H1 (cell line): ENCODE data around the gene TBC1D2. TPM values are rescaled to one million over a fixed set of nuclear protein-coding genes. Genes with fewer than 3 reads are reported as not detected.

Experiments used
- CTCF ChIA-PET: fragments of 300-600 bp; sonication (Branson Sonifier 250); formaldehyde crosslinking; loops from one replicate; lab custom pipeline; 2021; ENCODE audit not compliant: partially characterized antibody; lab: Charles Lee
- POLR2A ChIA-PET: fragments of 300-600 bp; sonication (Branson Sonifier 250); formaldehyde crosslinking; loops from one replicate; lab custom pipeline; 2021; ENCODE audit warnings: inconsistent platforms; ENCODE audit not compliant: partially characterized antibody; lab: Charles Lee
- DNase-seq, 2 experiments: peaks; one replicate each; pipeline versions ENCODE4 v3.0.0 to v3.0.0-alpha.2; 2010 to 2022; ENCODE audit warnings: low spot score in 2 of 2, low read depth in 1 of 2, mixed read lengths in 1 of 2
- FAIRE-seq: peaks from 2 replicates; lab custom pipeline; 2011; peaks lifted over from hg19 to GRCh38; lab: Jason Lieb, UNC
- H2AFZ ChIP-seq: 2 replicates; pipeline ENCODE4 v1.8.1; 2012; ENCODE audit warnings: low read length, inconsistent platforms
- H2AK5ac ChIP-seq: 2 replicates; pipeline ENCODE4 v1.6.1; 2013; ENCODE audit warnings: low read depth, low read length
- H2BK120ac ChIP-seq: replicated peaks from 2 replicates; pipeline ENCODE3; 2013; ENCODE audit warnings: low read depth, low read length, inconsistent platforms
- H2BK12ac ChIP-seq: 2 replicates; pipeline ENCODE4 v1.6.1; 2013; ENCODE audit warnings: low read depth, low read length
- H2BK15ac ChIP-seq: 2 replicates; pipeline ENCODE4 v1.6.1; 2013; ENCODE audit warnings: low read length
- H2BK20ac ChIP-seq: 2 replicates; pipeline ENCODE4 v1.6.1; 2013; ENCODE audit warnings: low read length
- H2BK5ac ChIP-seq: 2 replicates; pipeline ENCODE4 v1.6.1; 2013; ENCODE audit warnings: low read depth, low read length
- H3K14ac ChIP-seq: 2 replicates; pipeline ENCODE4 v1.6.1; 2013; ENCODE audit warnings: inconsistent platforms; ENCODE audit not compliant: insufficient read length
- H3K18ac ChIP-seq: 2 replicates; pipeline ENCODE4 v1.6.1; 2013; ENCODE audit warnings: low read length; ENCODE audit errors: extremely low read depth
- H3K23ac ChIP-seq: 2 replicates; pipeline ENCODE4 v1.6.1; 2013; ENCODE audit warnings: inconsistent platforms; ENCODE audit not compliant: insufficient read length
- H3K23me2 ChIP-seq: 2 replicates; pipeline ENCODE4 v1.6.1; 2013; ENCODE audit warnings: low read depth, low read length
- H3K27ac ChIP-seq: 2 replicates; pipeline ENCODE4 v1.6.1; 2011; ENCODE audit warnings: low read depth, low read length, inconsistent platforms
- H3K27me3 ChIP-seq, 4 experiments: replicated peaks in 1 of 4; 1 replicate in 1 of 4; 2 replicates in 3 of 4; pipeline versions ENCODE4 v1.6.1 to v1.8.1; 2011 to 2013; ENCODE audit warnings: low read length in 3 of 4, mild to moderate bottlenecking in 3 of 4, inconsistent platforms in 2 of 4, mixed read lengths in 2 of 4, moderate library complexity in 1 of 4; ENCODE audit not compliant: control insufficient read depth in 3 of 4, insufficient read depth in 3 of 4; ENCODE audit errors: extremely low read depth in 1 of 4
- H3K36me3 ChIP-seq, 4 experiments: 2 replicates each; pipeline versions ENCODE4 v1.6.1 to v1.8.1; 2011 to 2013; ENCODE audit warnings: mild to moderate bottlenecking in 4 of 4, low read length in 3 of 4, moderate library complexity in 2 of 4, control low read depth in 1 of 4, inconsistent platforms in 1 of 4; ENCODE audit not compliant: insufficient read depth in 4 of 4, control insufficient read depth in 2 of 4
- H3K4ac ChIP-seq: replicated peaks from 2 replicates; pipeline ENCODE3; 2013; ENCODE audit warnings: low read length, low read depth, mixed read lengths, inconsistent platforms; ENCODE audit not compliant: insufficient read length
- H3K4me1 ChIP-seq, 4 experiments: replicated peaks in 1 of 4; 1 replicate in 1 of 4; 2 replicates in 3 of 4; pipeline versions ENCODE4 v1.6.1 to v1.8.1; 2011 to 2013; ENCODE audit warnings: low read length in 3 of 4, inconsistent platforms in 2 of 4, mixed read lengths in 1 of 4; ENCODE audit not compliant: insufficient read depth in 4 of 4, control insufficient read depth in 3 of 4
- H3K4me2 ChIP-seq, 2 experiments: 2 replicates each; pipeline versions ENCODE4 v1.6.1 to v1.8.1; 2011 to 2013; ENCODE audit warnings: low read depth in 2 of 2, low read length in 2 of 2, control low read depth in 1 of 2, inconsistent platforms in 1 of 2, mild to moderate bottlenecking in 1 of 2; ENCODE audit not compliant: insufficient read depth in 1 of 2
- H3K4me3 ChIP-seq, 4 experiments: fragments of 200-600, 300-600 bp in 1 of 4; sonication (generic), shearing (Covaris generic), sonication (Bioruptor Twin) in 1 of 4; 2 replicates each; pipeline versions ENCODE4 v1.5.1 to v1.8.1; 2011 to 2016; ENCODE audit warnings: low read length in 4 of 4, low read depth in 3 of 4, control low read depth in 2 of 4, inconsistent platforms in 2 of 4, mild to moderate bottlenecking in 2 of 4, mixed read lengths in 1 of 4, moderate library complexity in 1 of 4; ENCODE audit not compliant: insufficient read depth in 2 of 4; ENCODE audit errors: extremely low read depth in 1 of 4
- H3K56ac ChIP-seq: replicated peaks from 2 replicates; pipeline ENCODE3; 2013; ENCODE audit warnings: low read depth, mild to moderate bottlenecking, mixed read lengths, low read length, inconsistent platforms; ENCODE audit not compliant: insufficient read length
- H3K79me1 ChIP-seq: 2 replicates; pipeline ENCODE4 v1.6.1; 2013; ENCODE audit warnings: low read depth, low read length, control low read depth
- H3K79me2 ChIP-seq, 2 experiments: 2 replicates each; pipeline versions ENCODE4 v1.6.1 to v1.8.1; 2012 to 2013; ENCODE audit warnings: low read length in 2 of 2, mild to moderate bottlenecking in 2 of 2, inconsistent platforms in 1 of 2; ENCODE audit not compliant: insufficient read depth in 2 of 2, control insufficient read depth in 1 of 2
- H3K9ac ChIP-seq, 4 experiments: replicated peaks in 1 of 4; 1 replicate in 1 of 4; 2 replicates in 3 of 4; pipeline versions ENCODE4 v1.6.1 to v1.8.1; 2011 to 2013; ENCODE audit warnings: low read depth in 3 of 4, low read length in 3 of 4, control low read depth in 2 of 4, mild to moderate bottlenecking in 2 of 4, moderate library complexity in 2 of 4, inconsistent platforms in 1 of 4; ENCODE audit errors: extremely low read depth in 1 of 4
- H3K9me3 ChIP-seq, 2 experiments: 2 replicates each; pipeline versions ENCODE4 v1.6.1 to v1.8.1; 2012 to 2013; ENCODE audit warnings: mild to moderate bottlenecking in 2 of 2, moderate library complexity in 2 of 2, control low read depth in 1 of 2, inconsistent platforms in 1 of 2, low read depth in 1 of 2, low read length in 1 of 2, mixed read lengths in 1 of 2; ENCODE audit not compliant: insufficient read depth in 2 of 2
- H4K20me1 ChIP-seq, 2 experiments: replicated peaks in 1 of 2; 2 replicates each; pipeline versions ENCODE3 to v1.8.1; 2011 to 2013; ENCODE audit warnings: inconsistent platforms in 2 of 2, low read length in 2 of 2, mild to moderate bottlenecking in 1 of 2; ENCODE audit not compliant: insufficient read depth in 2 of 2, control insufficient read depth in 1 of 2
- H4K5ac ChIP-seq: 2 replicates; pipeline ENCODE4 v1.6.1; 2013; ENCODE audit warnings: low read length, low read depth, mixed read lengths, inconsistent platforms; ENCODE audit not compliant: insufficient read length
- H4K8ac ChIP-seq: 2 replicates; pipeline ENCODE4 v1.8.0; 2013; ENCODE audit warnings: mild to moderate bottlenecking, moderate library complexity, low read length, inconsistent platforms; ENCODE audit not compliant: insufficient read depth; ENCODE audit errors: extremely low read depth
- H4K91ac ChIP-seq: replicated peaks from 2 replicates; pipeline ENCODE3; 2013; ENCODE audit warnings: low read length, mixed read lengths, inconsistent platforms; ENCODE audit not compliant: insufficient read length
- NANOG ChIP-seq: IDR thresholded peaks from 2 replicates; pipeline ENCODE4 v1.6.1; 2011; ENCODE audit warnings: low read length, low read depth, mild to moderate bottlenecking, inconsistent platforms; ENCODE audit not compliant: insufficient read depth, poor library complexity, severe bottlenecking
- SAP30 ChIP-seq: fragments of 300-600 bp; sonication (generic); IDR thresholded peaks from 2 replicates; pipeline ENCODE4 v1.7.1; 2012; ENCODE audit warnings: low read length, moderate library complexity, mild to moderate bottlenecking, inconsistent platforms; ENCODE audit not compliant: insufficient read depth, insufficient replicate concordance
- WGBS, 2 experiments: shearing (Covaris generic) in 1 of 2; methylation state at CpG; one replicate each; pipeline versions ENCODE4 v1.1.6 to v1.1.7; 2013 to 2015; ENCODE audit warnings: low lambda C conversion rate in 2 of 2, mixed read lengths in 2 of 2, inconsistent platforms in 1 of 2, low coverage in 1 of 2, missing lambda C conversion rate in 1 of 2; ENCODE audit not compliant: insufficient replicate concordance in 2 of 2, insufficient coverage in 1 of 2, insufficient read length in 1 of 2; ENCODE audit errors: extremely low coverage in 1 of 2, missing lambda C conversion rate in 1 of 2; 5-methylcytosine and 5-hydroxymethylcytosine counted together
- polyA plus RNA-seq, 7 experiments: library from polyadenylated mRNA; depleted of rRNA in 3 of 7; stranded (reverse) in 5 of 7; unstranded in 2 of 7; fragments of >200 nt in 5 of 7; fragments of 200-250 nt in 2 of 7; gene quantifications; 1 replicate in 5 of 7; 2 replicates in 1 of 7; 4 replicates in 1 of 7; pipeline versions ENCODE4 v1.2.1 to v1.2.3, GENCODE V29; 2011 to 2013; ENCODE audit warnings: missing spikeins in 2 of 7, mixed read lengths in 2 of 7
- total RNA-seq: library from RNA; stranded (reverse); fragmentation: NEBNext Ultra II Directional; extraction: Animal tissue kit (Norgen Biotek cat#: 25700); gene quantifications from 2 replicates; pipeline ENCODE4 v1.2.1, GENCODE V29; 2021

Gene TBC1D2
- total and polyA plus RNA-seq, 2 of the 8 experiments (the other 6 are each of a cell fraction or from before 2014, with no cell fraction given) = 7.4 TPM

GRCh38 chr9:98214811-98215210, 40.6 kb downstream of the TBC1D2 start:
- H3K9me3 ChIP-seq = no peaks in the 10 kb centered on the region
- no peak overlapping the region for H3K4me3 ChIP-seq
- FAIRE-seq (no peak), DNase-seq (no peak)
- H3K36me3 ChIP-seq = peaks cover 0 to 2% (median 0%) of the 10 kb centered on the region in 4 experiments; a peak in 1 of 8 replicates
- no peak overlapping the region for H3K18ac ChIP-seq
- no peak overlapping the region for H2AK5ac ChIP-seq
- no peak overlapping the region for H3K4ac ChIP-seq
- H2BK20ac ChIP-seq = no peak overlapping the region
- no peak overlapping the region for H3K27ac ChIP-seq
- 83% methylated on average over 6 of the region's 6 CpGs; no CpG with 5 or more reads in 1 of the 2 experiments for WGBS, 2 experiments
- no peak overlapping the region for H2BK120ac ChIP-seq
- no peaks in the 10 kb centered on the region for H3K79me1 ChIP-seq
- no peaks in the 10 kb centered on the region for H3K79me2 ChIP-seq
- no peak overlapping the region for H2BK5ac ChIP-seq
- H3K14ac ChIP-seq = no peak overlapping the region
- no peak overlapping the region for H2AFZ ChIP-seq
- H2BK12ac ChIP-seq = no peak overlapping the region
- H3K23me2 ChIP-seq = no peaks in the 10 kb centered on the region
- H3K4me1 ChIP-seq = peaks cover 4 to 16% (median 12%) of the 10 kb centered on the region in 4 experiments
- no peak overlapping the region for H2BK15ac ChIP-seq
- no peak overlapping the region for H4K5ac ChIP-seq
- H3K4me2 ChIP-seq = no peak overlapping the region
- H4K20me1 ChIP-seq = no peaks in the 10 kb centered on the region
- no peak overlapping the region for H3K56ac ChIP-seq
- H3K9ac ChIP-seq = no peak overlapping the region
- POLR2A ChIA-PET = no interaction called here
- TF ChIP-seq SAP30 (no peak), NANOG (no peak)
- no peaks in the 10 kb centered on the region for H3K27me3 ChIP-seq
- CTCF ChIA-PET = interaction anchor here (0.5 to 7.6 kb wide), 14 partner anchors 10 to 322 kb away, joined by 3 to 62 read pairs (median 4); partner anchors contain the start of gene TBC1D2
- H4K8ac ChIP-seq = no peak overlapping the region
- H4K91ac ChIP-seq = no peak overlapping the region
- H3K23ac ChIP-seq = no peak overlapping the region
